ENCODE data around the gene N4BP2L1. TPM values are rescaled to one million over a fixed set of nuclear protein-coding genes. Genes with fewer than 3 reads are reported as not detected.

Gene N4BP2L1
- total RNA-seq, 2 experiments from 2014 or later: 7.9 to 14.6 TPM

DNA sequence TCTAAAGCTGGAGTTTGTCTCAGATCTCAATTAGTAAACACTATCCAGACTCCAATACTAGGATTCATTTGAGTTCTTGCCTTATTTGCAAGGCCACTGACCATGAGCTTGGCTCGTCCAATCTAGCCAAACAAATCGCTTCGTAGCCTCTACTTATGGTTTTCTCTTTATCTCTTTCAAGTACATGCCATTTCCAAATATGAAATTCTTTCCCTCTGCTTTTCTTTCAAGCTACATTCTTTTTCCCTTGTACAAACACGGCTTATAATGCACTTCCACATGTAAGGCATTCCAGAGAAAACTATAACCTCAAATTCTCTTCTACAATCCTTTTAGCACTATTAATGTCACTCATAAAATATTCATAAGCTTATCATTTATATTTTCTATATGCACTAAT is 10.9 kb upstream of the N4BP2L1 start:
- POLR2A ChIA-PET: interaction anchor here (0.9 to 1.5 kb wide), 3 partner anchors 9 to 110 kb away, joined by 3 to 4 read pairs (median 3); no protein-coding TSS in a partner anchor
- no peak overlapping the region for H3K4me2 ChIP-seq (ENCODE audit: low read length)
- H3K9me2 ChIP-seq (ENCODE audit: insufficient read depth, low read length): no peaks in the 10 kb centered on the region
- no peaks in the 10 kb centered on the region for H4K20me1 ChIP-seq (ENCODE audit: insufficient read depth, low read length)
- no TSS peak for BruUV-seq (replicated peaks)
- no peak overlapping the region for H2AFZ ChIP-seq (ENCODE audit: low read length)
- CTCF ChIA-PET (ENCODE audit: unreplicated experiment): no interaction called here
- no peaks in the 10 kb centered on the region for H3K9me3 ChIP-seq (ENCODE audit: low read length)
- no peak overlapping the region for H3K27ac ChIP-seq (ENCODE audit: low read depth, low read length, poor library complexity, severe bottlenecking)
- H3K79me2 ChIP-seq (ENCODE audit: insufficient read depth, low read depth, low read length): no peaks in the 10 kb centered on the region
- intact Hi-C loops (cut with micrococcal nuclease; ENCODE audit: unreplicated experiment): no loop called here
- no peaks in the 10 kb centered on the region for H3K36me3 ChIP-seq (ENCODE audit: insufficient read depth, low read length)
- H3K4me1 ChIP-seq (ENCODE audit: insufficient read depth, low read length, poor library complexity, severe bottlenecking): no peaks in the 10 kb centered on the region
- H3K4me3 ChIP-seq (ENCODE audit: low read depth, low read length, poor library complexity, severe bottlenecking): no peak overlapping the region
- TF ChIP-seq, protein P1, sequence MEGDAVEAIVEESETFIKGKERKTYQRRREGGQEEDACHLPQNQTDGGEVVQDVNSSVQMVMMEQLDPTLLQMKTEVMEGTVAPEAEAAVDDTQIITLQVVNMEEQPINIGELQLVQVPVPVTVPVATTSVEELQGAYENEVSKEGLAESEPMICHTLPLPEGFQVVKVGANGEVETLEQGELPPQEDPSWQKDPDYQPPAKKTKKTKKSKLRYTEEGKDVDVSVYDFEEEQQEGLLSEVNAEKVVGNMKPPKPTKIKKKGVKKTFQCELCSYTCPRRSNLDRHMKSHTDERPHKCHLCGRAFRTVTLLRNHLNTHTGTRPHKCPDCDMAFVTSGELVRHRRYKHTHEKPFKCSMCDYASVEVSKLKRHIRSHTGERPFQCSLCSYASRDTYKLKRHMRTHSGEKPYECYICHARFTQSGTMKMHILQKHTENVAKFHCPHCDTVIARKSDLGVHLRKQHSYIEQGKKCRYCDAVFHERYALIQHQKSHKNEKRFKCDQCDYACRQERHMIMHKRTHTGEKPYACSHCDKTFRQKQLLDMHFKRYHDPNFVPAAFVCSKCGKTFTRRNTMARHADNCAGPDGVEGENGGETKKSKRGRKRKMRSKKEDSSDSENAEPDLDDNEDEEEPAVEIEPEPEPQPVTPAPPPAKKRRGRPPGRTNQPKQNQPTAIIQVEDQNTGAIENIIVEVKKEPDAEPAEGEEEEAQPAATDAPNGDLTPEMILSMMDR (conservative IDR thresholded peaks at IDR 0.05; ENCODE audit: low read length): no peak
- no peak for TF ChIP-seq EZH2phosphoT487 (IDR thresholded peaks at IDR 0.05; ENCODE audit: borderline replicate concordance, low read depth, low read length)
- DNase-seq (ENCODE audit: low spot score): no peak

DNA sequence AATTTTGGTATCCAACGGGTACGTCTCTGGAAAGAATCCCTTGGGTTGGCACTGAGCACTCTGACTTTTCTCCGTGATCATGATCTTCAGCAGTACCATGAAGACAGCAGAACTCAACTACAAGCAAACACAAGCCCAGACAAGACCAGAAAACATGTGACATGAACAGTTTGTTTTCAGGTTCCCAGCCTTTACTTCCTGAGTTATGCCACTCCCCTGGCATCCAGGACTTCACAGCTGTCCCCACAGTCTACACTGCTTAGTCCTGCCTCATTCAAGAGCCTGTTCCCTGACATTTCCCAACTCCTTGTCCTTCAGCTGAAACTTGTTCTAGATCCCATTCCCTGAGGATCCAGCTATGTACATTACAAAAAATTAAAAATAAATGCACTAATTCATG is 4.9 kb upstream of the N4BP2L1 start:
- ChIA-PET POLR2A (no interaction called here), CTCF (ENCODE audit: unreplicated experiment) (no interaction called here)
- Histone ChIP-seq H3K27ac (ENCODE audit: low read depth, low read length, poor library complexity, severe bottlenecking) (no peak overlapping the region), H3K4me1 (ENCODE audit: insufficient read depth, low read length, poor library complexity, severe bottlenecking) (peaks cover 9% of the 10 kb centered on the region), H3K4me3 (ENCODE audit: low read depth, low read length, poor library complexity, severe bottlenecking) (no peak overlapping the region), H4K20me1 (ENCODE audit: insufficient read depth, low read length) (no peaks in the 10 kb centered on the region), H3K79me2 (ENCODE audit: insufficient read depth, low read depth, low read length) (no peaks in the 10 kb centered on the region), H3K4me2 (ENCODE audit: low read length) (no peak overlapping the region), H3K9me2 (ENCODE audit: insufficient read depth, low read length) (no peaks in the 10 kb centered on the region), H3K36me3 (ENCODE audit: insufficient read depth, low read length) (no peaks in the 10 kb centered on the region), H2AFZ (ENCODE audit: low read length) (no peak overlapping the region), H3K9me3 (ENCODE audit: low read length) (no peaks in the 10 kb centered on the region)
- BruUV-seq (replicated peaks): no TSS peak
- intact Hi-C loops (cut with micrococcal nuclease; ENCODE audit: unreplicated experiment): no loop called here
- TF ChIP-seq, protein P1 (conservative IDR thresholded peaks at IDR 0.05; ENCODE audit: low read length): no peak
- TF ChIP-seq EZH2phosphoT487 (IDR thresholded peaks at IDR 0.05; ENCODE audit: borderline replicate concordance, low read depth, low read length): no peak
- no peak for DNase-seq (ENCODE audit: low spot score)

- CTCF ChIA-PET (ENCODE audit: unreplicated experiment): no interaction called here
- TF ChIP-seq, protein P1 (conservative IDR thresholded peaks at IDR 0.05; ENCODE audit: low read length): no peak
- TF ChIP-seq EZH2phosphoT487 (IDR thresholded peaks at IDR 0.05; ENCODE audit: borderline replicate concordance, low read depth, low read length): no peak
- POLR2A ChIA-PET: no interaction called here
- Histone ChIP-seq H3K79me2 (ENCODE audit: insufficient read depth, low read depth, low read length) (no peaks in the 10 kb centered on the region; the same call in 1 of the 2 replicates), H4K20me1 (ENCODE audit: insufficient read depth, low read length) (no peaks in the 10 kb centered on the region), H3K9me3 (ENCODE audit: low read length) (no peaks in the 10 kb centered on the region), H2AFZ (ENCODE audit: low read length) (no peak overlapping the region), H3K4me3 (ENCODE audit: low read depth, low read length, poor library complexity, severe bottlenecking) (no peak overlapping the region), H3K4me2 (ENCODE audit: low read length) (no peak overlapping the region), H3K27ac (ENCODE audit: low read depth, low read length, poor library complexity, severe bottlenecking) (no peak overlapping the region), H3K4me1 (ENCODE audit: insufficient read depth, low read length, poor library complexity, severe bottlenecking) (peaks cover 15% of the 10 kb centered on the region), H3K9me2 (ENCODE audit: insufficient read depth, low read length) (no peaks in the 10 kb centered on the region), H3K36me3 (ENCODE audit: insufficient read depth, low read length) (no peaks in the 10 kb centered on the region)
- intact Hi-C loops (cut with micrococcal nuclease; ENCODE audit: unreplicated experiment): no loop called here
- no peak for DNase-seq (ENCODE audit: low spot score)
- BruUV-seq (replicated peaks): no TSS peak
Measured at GRCh38 chr13:32431361-32431760, 3.4 kb upstream of the N4BP2L1 start.

All from OCI-LY7 (cell line).